DND-41 (cell line): ENCODE data around the gene CCDC71L.

Experiments
- ATAC-seq: fragments of 200-7000 bp; cut with Tn5 transposase; 3 replicates; pipeline ENCODE4 v1.9.1; 2021; ENCODE audit warnings: low read depth; ENCODE audit not compliant: insufficient read depth
- DNase-seq: peaks from one replicate; pipeline ENCODE4 v3.0.0-alpha.2; 2020
- H2AFZ ChIP-seq: 2 replicates; pipeline ENCODE4 v1.6.0; 2012; ENCODE audit warnings: low read depth, low read length
- H3K27ac ChIP-seq: 2 replicates; pipeline ENCODE4 v1.5.1; 2012; ENCODE audit warnings: low read length, inconsistent platforms
- H3K27me3 ChIP-seq: fragments of 200-600 bp; sonication (generic); 2 replicates; pipeline ENCODE4 v1.6.0; 2012; ENCODE audit warnings: low read length, mild to moderate bottlenecking, inconsistent platforms; ENCODE audit not compliant: insufficient read depth, poor library complexity
- H3K36me3 ChIP-seq: 2 replicates; pipeline ENCODE4 v1.5.1; 2012; ENCODE audit warnings: low read length, inconsistent platforms; ENCODE audit not compliant: insufficient read depth
- H3K4me1 ChIP-seq: 2 replicates; pipeline ENCODE4 v1.5.1; 2012; ENCODE audit warnings: mild to moderate bottlenecking, low read length; ENCODE audit not compliant: insufficient read depth
- H3K4me2 ChIP-seq: 2 replicates; pipeline ENCODE4 v1.6.0; 2012; ENCODE audit warnings: mild to moderate bottlenecking, moderate library complexity, low read length, inconsistent platforms; ENCODE audit not compliant: insufficient read depth
- H3K4me3 ChIP-seq, 2 experiments: fragments of 200-600 bp in 1 of 2; shearing (Covaris generic) in 1 of 2; 2 replicates each; pipeline ENCODE4 v1.5.1; 2012 to 2016; ENCODE audit warnings: inconsistent platforms in 2 of 2, low read length in 2 of 2, mild to moderate bottlenecking in 2 of 2, low read depth in 1 of 2, moderate library complexity in 1 of 2
- H3K79me2 ChIP-seq: 2 replicates; pipeline ENCODE4 v1.6.0; 2012; ENCODE audit warnings: low read length, inconsistent platforms; ENCODE audit not compliant: insufficient read depth
- H3K9ac ChIP-seq: 2 replicates; pipeline ENCODE4 v1.6.0; 2012; ENCODE audit warnings: low read depth, mild to moderate bottlenecking, inconsistent platforms, low read length, moderate library complexity
- H3K9me3 ChIP-seq: 2 replicates; pipeline ENCODE4 v1.5.1; 2012; ENCODE audit warnings: low read length, moderate library complexity, mild to moderate bottlenecking, inconsistent platforms; ENCODE audit not compliant: insufficient read depth, severe bottlenecking
- H4K20me1 ChIP-seq: 2 replicates; pipeline ENCODE4 v1.6.0; 2012; ENCODE audit warnings: low read length; ENCODE audit not compliant: insufficient read depth
- CTCF ChIP-seq: IDR thresholded peaks from 2 replicates; pipeline ENCODE4 v1.5.1; 2012; ENCODE audit warnings: borderline replicate concordance, low read length, moderate library complexity, mild to moderate bottlenecking; ENCODE audit not compliant: poor library complexity, severe bottlenecking; ENCODE audit errors: extremely low read depth
- EZH2 ChIP-seq: IDR thresholded peaks from 3 replicates; pipeline ENCODE4 v1.6.1; 2012; ENCODE audit warnings: borderline replicate concordance, low read depth, mild to moderate bottlenecking, moderate library complexity, low read length, inconsistent platforms; ENCODE audit not compliant: severe bottlenecking

CCDC71L gene

DNA sequence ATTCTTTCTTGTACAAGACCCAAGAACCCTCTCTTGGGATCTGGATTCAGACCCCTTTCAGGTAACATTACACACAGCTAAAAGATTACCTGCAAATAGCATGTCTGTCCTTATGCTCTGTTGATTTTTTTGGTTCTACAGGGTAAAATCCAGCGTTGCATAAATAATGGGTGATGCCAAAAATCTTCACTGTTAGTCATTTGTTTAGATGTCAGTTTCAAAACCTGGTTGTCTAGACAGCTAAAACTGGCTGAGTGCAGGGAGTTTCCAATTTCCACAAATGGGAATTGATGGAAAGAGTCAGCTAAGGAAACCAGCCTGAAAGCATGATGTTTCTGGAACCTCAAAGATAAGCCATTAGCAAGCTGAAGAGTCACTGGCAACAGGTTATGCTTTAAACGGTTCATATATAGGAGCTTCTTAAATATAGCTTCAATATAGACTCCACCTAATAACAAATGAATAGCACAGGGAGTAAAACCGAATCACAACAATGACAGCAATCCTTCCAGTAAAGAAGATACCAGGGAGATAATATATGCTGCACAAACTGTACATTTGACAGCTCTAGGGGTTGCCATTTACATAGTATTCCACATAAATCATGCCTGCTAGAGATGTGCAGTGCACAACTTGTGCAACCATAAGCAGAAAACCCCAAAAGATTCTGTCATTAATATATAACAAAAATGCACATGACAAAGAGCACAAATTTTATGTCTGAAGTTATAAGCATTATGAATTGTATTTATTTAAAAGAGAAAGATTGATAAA is 20.4 kb downstream of the CCDC71L start:
- Histone ChIP-seq H3K79me2 (no peaks in the 10 kb centered on the region), H3K36me3 (no peaks in the 10 kb centered on the region), H3K27me3 (no peaks in the 10 kb centered on the region), H3K9ac (no peak overlapping the region), H3K27ac (no peak overlapping the region), H2AFZ (no peak overlapping the region), H4K20me1 (no peaks in the 10 kb centered on the region), H3K4me1 (no peaks in the 10 kb centered on the region), H3K4me2 (no peak overlapping the region), H3K4me3 (no peak overlapping the region), H3K9me3 (no peaks in the 10 kb centered on the region)
- TF ChIP-seq CTCF (no peak), EZH2 (no peak)
- ATAC-seq (no peak), DNase-seq (no peak)

GRCh38 chr7:106639476-106640334 is 21.3 kb downstream of the CCDC71L start:
- DNase-seq = no peak
- H3K27me3 ChIP-seq = no peaks in the 10 kb centered on the region

DNA sequence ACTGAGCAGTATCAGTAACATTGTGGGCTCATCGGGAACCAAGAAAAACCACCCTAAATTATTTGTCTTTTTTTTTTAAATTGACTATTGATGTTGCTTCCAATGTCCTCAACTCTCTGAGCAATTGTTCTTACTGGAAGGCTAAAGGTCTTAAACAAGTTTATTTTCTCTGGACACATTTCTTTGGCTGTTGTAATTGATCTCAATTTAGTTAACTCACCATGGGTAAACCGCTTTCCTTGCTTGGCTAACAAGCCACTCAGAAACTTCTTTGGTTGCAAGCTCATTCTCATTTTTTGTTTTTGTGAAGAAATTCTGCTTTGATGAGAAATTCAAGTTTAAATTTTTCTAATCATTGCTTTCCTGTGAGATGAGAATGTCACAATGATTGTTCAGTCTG is 25.5 kb downstream of the CCDC71L start:
- no peak for ATAC-seq
- TF ChIP-seq CTCF (no peak), EZH2 (no peak)

More at GRCh38 chr7:106639476-106640334, 21.3 kb downstream of the CCDC71L start:
- Histone ChIP-seq H4K20me1 (no peaks in the 10 kb centered on the region), H3K27ac (no peak overlapping the region), H2AFZ (no peak overlapping the region), H3K4me3 (no peak overlapping the region), H3K4me1 (no peaks in the 10 kb centered on the region), H3K36me3 (no peaks in the 10 kb centered on the region), H3K9me3 (no peaks in the 10 kb centered on the region), H3K79me2 (no peaks in the 10 kb centered on the region), H3K9ac (no peak overlapping the region), H3K4me2 (no peak overlapping the region)
- TF ChIP-seq EZH2 (no peak), CTCF (no peak)
- ATAC-seq = no peak

More for the DNA sequence above, 25.5 kb downstream of the CCDC71L start:
- no peaks in the 10 kb centered on the region for H3K4me1 ChIP-seq
- H3K9ac ChIP-seq = no peak overlapping the region
- no peaks in the 10 kb centered on the region for H3K36me3 ChIP-seq
- H3K4me3 ChIP-seq = no peak overlapping the region
- H3K9me3 ChIP-seq = no peaks in the 10 kb centered on the region
- no peaks in the 10 kb centered on the region for H3K79me2 ChIP-seq
- no peaks in the 10 kb centered on the region for H4K20me1 ChIP-seq
- no peak overlapping the region for H3K27ac ChIP-seq
- H3K27me3 ChIP-seq = no peaks in the 10 kb centered on the region
- H2AFZ ChIP-seq = no peak overlapping the region
- no peak overlapping the region for H3K4me2 ChIP-seq
- no peak for DNase-seq
